Panc1 (cell line): Measurements from ENCODE around the gene GATAD2B.

Source experiments
- CTCF ChIP-seq: fragments of 450-650 bp; IDR thresholded peaks from 2 replicates; pipeline ENCODE4 v1.5.1; 2017; ENCODE audit warnings: mild to moderate bottlenecking
- POLR2AphosphoS5 ChIP-seq: IDR thresholded peaks from 2 replicates; pipeline ENCODE4 v1.6.1; 2012; ENCODE audit warnings: mild to moderate bottlenecking, low read depth, low read length, moderate library complexity
- TCF7L2 ChIP-seq: IDR thresholded peaks from 2 replicates; pipeline ENCODE4 v1.6.1; 2011; ENCODE audit warnings: mild to moderate bottlenecking, low read depth, low read length, inconsistent platforms
- TF ChIP-seq, protein P1 (sequence below), 2 experiments: IDR thresholded peaks; 2 replicates each; pipeline ENCODE4 v1.6.1; 2011 to 2012; ENCODE audit warnings: low read depth in 2 of 2, control low read depth in 1 of 2, low read length in 1 of 2, mild to moderate bottlenecking in 1 of 2, moderate library complexity in 1 of 2; ENCODE audit not compliant: insufficient read depth in 1 of 2

GRCh38 chr1:153933430-153933829 is 10.7 kb upstream of the GATAD2B start:
- TF ChIP-seq CTCF = no peak
- no peak for TF ChIP-seq TCF7L2
- TF ChIP-seq POLR2AphosphoS5 = no peak
- TF ChIP-seq, protein P1, sequence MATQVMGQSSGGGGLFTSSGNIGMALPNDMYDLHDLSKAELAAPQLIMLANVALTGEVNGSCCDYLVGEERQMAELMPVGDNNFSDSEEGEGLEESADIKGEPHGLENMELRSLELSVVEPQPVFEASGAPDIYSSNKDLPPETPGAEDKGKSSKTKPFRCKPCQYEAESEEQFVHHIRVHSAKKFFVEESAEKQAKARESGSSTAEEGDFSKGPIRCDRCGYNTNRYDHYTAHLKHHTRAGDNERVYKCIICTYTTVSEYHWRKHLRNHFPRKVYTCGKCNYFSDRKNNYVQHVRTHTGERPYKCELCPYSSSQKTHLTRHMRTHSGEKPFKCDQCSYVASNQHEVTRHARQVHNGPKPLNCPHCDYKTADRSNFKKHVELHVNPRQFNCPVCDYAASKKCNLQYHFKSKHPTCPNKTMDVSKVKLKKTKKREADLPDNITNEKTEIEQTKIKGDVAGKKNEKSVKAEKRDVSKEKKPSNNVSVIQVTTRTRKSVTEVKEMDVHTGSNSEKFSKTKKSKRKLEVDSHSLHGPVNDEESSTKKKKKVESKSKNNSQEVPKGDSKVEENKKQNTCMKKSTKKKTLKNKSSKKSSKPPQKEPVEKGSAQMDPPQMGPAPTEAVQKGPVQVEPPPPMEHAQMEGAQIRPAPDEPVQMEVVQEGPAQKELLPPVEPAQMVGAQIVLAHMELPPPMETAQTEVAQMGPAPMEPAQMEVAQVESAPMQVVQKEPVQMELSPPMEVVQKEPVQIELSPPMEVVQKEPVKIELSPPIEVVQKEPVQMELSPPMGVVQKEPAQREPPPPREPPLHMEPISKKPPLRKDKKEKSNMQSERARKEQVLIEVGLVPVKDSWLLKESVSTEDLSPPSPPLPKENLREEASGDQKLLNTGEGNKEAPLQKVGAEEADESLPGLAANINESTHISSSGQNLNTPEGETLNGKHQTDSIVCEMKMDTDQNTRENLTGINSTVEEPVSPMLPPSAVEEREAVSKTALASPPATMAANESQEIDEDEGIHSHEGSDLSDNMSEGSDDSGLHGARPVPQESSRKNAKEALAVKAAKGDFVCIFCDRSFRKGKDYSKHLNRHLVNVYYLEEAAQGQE (IDR thresholded peaks at IDR 0.05; ENCODE audit: insufficient read depth in 1 of 2, low read depth in 2 of 2, low read length in 1 of 2) = no peak
